Measurements from ENCODE around the gene TCFL5.
"Not testable (repeated sequence)": the region's sequence is repeated elsewhere in the genome, so short reads cannot be mapped to it uniquely, and the experiment has no call there.

Gene TCFL5

GRCh38 chr20:62876501-62876901 lies 14.9 kb upstream of the TCFL5 start:
- no peaks in the 10 kb centered on the region for H3K27me3 ChIP-seq (replicated peaks in 2 of 5; ENCODE audit: control insufficient read depth in 4 of 5, insufficient read depth in 5 of 5, low read length in 4 of 5)
- H3K36me3 ChIP-seq (ENCODE audit: control insufficient read depth in 4 of 4, insufficient read depth in 4 of 4, low read length in 3 of 4) = peaks cover 0 to 24% (median 16%) of the 10 kb centered on the region in 4 experiments
- no peak overlapping the region for H3K27ac ChIP-seq (ENCODE audit: insufficient read depth in 1 of 2, low read depth in 1 of 2, low read length in 2 of 2, poor library complexity in 1 of 2, severe bottlenecking in 2 of 2)
- DNase-seq = peak in 1 of 3 donors; percentile 18
- H3K9me3 ChIP-seq (ENCODE audit: control extremely low read depth in 1 of 5, control insufficient read depth in 4 of 5, insufficient read depth in 2 of 5, low read depth in 1 of 5, low read length in 4 of 5) = no peaks in the 10 kb centered on the region
- H3K4me3 ChIP-seq (ENCODE audit: control insufficient read depth in 1 of 7, extremely low read depth in 1 of 7, insufficient read depth in 4 of 7, low read depth in 2 of 7, low read length in 6 of 7) = no peak overlapping the region
- peaks cover 0 to 18% (median 5%) of the 10 kb centered on the region in 4 experiments for H3K4me1 ChIP-seq (ENCODE audit: control extremely low read depth in 1 of 4, control insufficient read depth in 4 of 4, insufficient read depth in 4 of 4, low read length in 3 of 4)
- 97% methylated on average over 9 of the region's 13 CpGs for WGBS (ENCODE audit: insufficient coverage)
- ChIA-PET POLR2A (interaction anchor here (0.6 kb wide), 1 partner anchor 12 kb away, joined by 4 read pairs; no protein-coding TSS in a partner anchor), CTCF (interaction anchor here (0.9 to 4.1 kb wide), 2 partner anchors 13 to 23 kb away, joined by 4 to 27 read pairs; no protein-coding TSS in a partner anchor)

GRCh38 chr20:62875419-62876361 lies 14.1 kb upstream of the TCFL5 start:
- Histone ChIP-seq H3K27ac (ENCODE audit: insufficient read depth in 1 of 2, low read depth in 1 of 2, low read length in 2 of 2, poor library complexity in 1 of 2, severe bottlenecking in 2 of 2) (peak overlapping the region in 1 of 2 experiments; percentile 25), H3K4me3 (ENCODE audit: control insufficient read depth in 1 of 7, extremely low read depth in 1 of 7, insufficient read depth in 4 of 7, low read depth in 2 of 7, low read length in 6 of 7) (no peak overlapping the region), H3K9me3 (ENCODE audit: control extremely low read depth in 1 of 5, control insufficient read depth in 4 of 5, insufficient read depth in 2 of 5, low read depth in 1 of 5, low read length in 4 of 5) (no peaks in the 10 kb centered on the region), H3K4me1 (ENCODE audit: control extremely low read depth in 1 of 4, control insufficient read depth in 4 of 4, insufficient read depth in 4 of 4, low read length in 3 of 4) (peaks cover 0 to 18% (median 5%) of the 10 kb centered on the region in 4 experiments), H3K27me3 (replicated peaks in 2 of 5; ENCODE audit: control insufficient read depth in 4 of 5, insufficient read depth in 5 of 5, low read length in 4 of 5) (peaks cover 0 to under 1% (median 0%) of the 10 kb centered on the region in 5 experiments), H3K36me3 (ENCODE audit: control insufficient read depth in 4 of 4, insufficient read depth in 4 of 4, low read length in 3 of 4) (peaks cover 0 to 17% (median 10%) of the 10 kb centered on the region in 4 experiments)
- DNase-seq = peak; percentile 42 to 71 (median 66)
- WGBS (ENCODE audit: insufficient coverage) = 65% methylated on average over 28 of the region's 34 CpGs
- CTCF ChIA-PET = interaction anchor here (0.6 to 4.1 kb wide), 8 partner anchors 9 to 37 kb away, joined by 3 to 27 read pairs (median 6); no protein-coding TSS in a partner anchor
- POLR2A ChIA-PET = interaction anchor here (0.6 kb wide), 1 partner anchor 11 kb away, joined by 4 read pairs; no protein-coding TSS in a partner anchor

DNA sequence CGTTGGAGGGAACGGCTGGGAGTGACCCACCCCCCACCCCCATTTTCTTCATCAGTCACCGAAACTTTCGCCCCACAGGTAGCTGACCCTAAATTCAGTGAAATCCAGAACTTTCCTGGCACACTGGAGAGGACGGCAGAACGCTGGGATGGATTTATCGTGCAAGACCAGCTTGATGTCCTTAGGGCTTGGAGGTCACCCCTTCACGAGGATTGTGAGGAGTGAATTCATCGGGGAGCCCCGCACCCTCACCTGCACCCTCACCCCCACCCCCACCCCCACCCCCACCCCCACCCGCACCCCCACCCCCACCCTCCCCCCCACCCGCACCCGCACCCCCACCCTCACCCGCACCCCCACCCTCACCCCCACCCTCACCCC lies 13.3 kb upstream of the TCFL5 start:
- CTCF ChIA-PET = interaction anchor here (0.6 to 4.1 kb wide), 7 partner anchors 10 to 37 kb away, joined by 3 to 27 read pairs (median 7); no protein-coding TSS in a partner anchor
- H3K9me3 ChIP-seq (ENCODE audit: control extremely low read depth in 1 of 5, control insufficient read depth in 4 of 5, insufficient read depth in 2 of 5, low read depth in 1 of 5, low read length in 4 of 5) = peaks cover 0 to 2% (median 0%) of the 10 kb centered on the region in 5 experiments
- H3K27ac ChIP-seq (ENCODE audit: insufficient read depth in 1 of 2, low read depth in 1 of 2, low read length in 2 of 2, poor library complexity in 1 of 2, severe bottlenecking in 2 of 2) = peak overlapping the region in 1 of 2 experiments; percentile 41
- whole genome bisulfite sequencing (ENCODE audit: insufficient coverage) = 91% methylated on average over 5 of the region's 14 CpGs
- H3K27me3 ChIP-seq (replicated peaks in 2 of 5; ENCODE audit: control insufficient read depth in 4 of 5, insufficient read depth in 5 of 5, low read length in 4 of 5) = peaks cover 0 to 2% (median 0%) of the 10 kb centered on the region in 5 experiments
- POLR2A ChIA-PET = no interaction called here
- no peak overlapping the region for H3K4me3 ChIP-seq (ENCODE audit: control insufficient read depth in 1 of 7, extremely low read depth in 1 of 7, insufficient read depth in 4 of 7, low read depth in 2 of 7, low read length in 6 of 7)
- peaks cover 0 to 10% (median 5%) of the 10 kb centered on the region in 4 experiments for H3K36me3 ChIP-seq (ENCODE audit: control insufficient read depth in 4 of 4, insufficient read depth in 4 of 4, low read length in 3 of 4)
- H3K4me1 ChIP-seq (ENCODE audit: control extremely low read depth in 1 of 4, control insufficient read depth in 4 of 4, insufficient read depth in 4 of 4, low read length in 3 of 4) = peaks cover 0 to 18% (median 5%) of the 10 kb centered on the region in 4 experiments
- no peak for DNase-seq

GRCh38 chr20:62873681-62874031 lies 12.0 kb upstream of the TCFL5 start:
- 0% methylated on average over 5 of the region's 15 CpGs for WGBS (ENCODE audit: insufficient coverage)
- POLR2A ChIA-PET; H3K9me3 ChIP-seq (ENCODE audit: control extremely low read depth in 1 of 5, control insufficient read depth in 4 of 5, insufficient read depth in 2 of 5, low read depth in 1 of 5, low read length in 4 of 5); H3K4me3 ChIP-seq (ENCODE audit: control insufficient read depth in 1 of 7, extremely low read depth in 1 of 7, insufficient read depth in 4 of 7, low read depth in 2 of 7, low read length in 6 of 7); H3K27me3 ChIP-seq (replicated peaks in 2 of 5; ENCODE audit: control insufficient read depth in 4 of 5, insufficient read depth in 5 of 5, low read length in 4 of 5); H3K36me3 ChIP-seq (ENCODE audit: control insufficient read depth in 4 of 4, insufficient read depth in 4 of 4, low read length in 3 of 4); H3K27ac ChIP-seq (ENCODE audit: insufficient read depth in 1 of 2, low read depth in 1 of 2, low read length in 2 of 2, poor library complexity in 1 of 2, severe bottlenecking in 2 of 2): not testable (repeated sequence)
- peaks cover 0 to 18% (median 5%) of the 10 kb centered on the region in 4 experiments for H3K4me1 ChIP-seq (ENCODE audit: control extremely low read depth in 1 of 4, control insufficient read depth in 4 of 4, insufficient read depth in 4 of 4, low read length in 3 of 4)
- DNase-seq = peak in 1 of 3 donors; percentile 35
- CTCF ChIA-PET = interaction anchor here (0.8 to 3.7 kb wide), 6 partner anchors 8 to 27 kb away, joined by 3 to 15 read pairs (median 4); no protein-coding TSS in a partner anchor

DNA sequence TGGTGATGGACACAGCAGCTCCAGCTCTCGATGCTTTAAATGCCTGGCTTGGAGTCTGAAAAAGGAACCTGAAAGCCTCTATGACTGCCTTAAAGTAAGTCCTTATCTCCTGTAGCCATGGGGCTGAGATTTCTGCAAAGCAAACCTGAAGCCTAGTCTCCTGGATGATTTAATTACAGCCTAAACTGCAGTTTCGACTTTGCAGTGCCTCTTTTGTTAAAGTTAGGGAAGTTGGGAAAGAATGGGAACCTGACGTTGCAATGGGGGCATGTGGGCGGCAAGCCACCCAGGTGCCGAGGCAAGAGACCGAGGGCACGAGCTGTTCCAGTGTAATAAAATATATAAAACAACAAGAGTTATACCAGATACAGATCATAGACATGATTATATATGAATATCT lies 11.7 kb upstream of the TCFL5 start:
- Histone ChIP-seq H3K27me3 (replicated peaks in 2 of 5; ENCODE audit: control insufficient read depth in 4 of 5, insufficient read depth in 5 of 5, low read length in 4 of 5) (peaks cover 0 to 2% (median 0%) of the 10 kb centered on the region in 5 experiments), H3K4me3 (ENCODE audit: control insufficient read depth in 1 of 7, extremely low read depth in 1 of 7, insufficient read depth in 4 of 7, low read depth in 2 of 7, low read length in 6 of 7) (no peak overlapping the region), H3K36me3 (ENCODE audit: control insufficient read depth in 4 of 4, insufficient read depth in 4 of 4, low read length in 3 of 4) (no peaks in the 10 kb centered on the region), H3K4me1 (ENCODE audit: control extremely low read depth in 1 of 4, control insufficient read depth in 4 of 4, insufficient read depth in 4 of 4, low read length in 3 of 4) (peaks cover 0 to 18% (median 5%) of the 10 kb centered on the region in 4 experiments), H3K9me3 (ENCODE audit: control extremely low read depth in 1 of 5, control insufficient read depth in 4 of 5, insufficient read depth in 2 of 5, low read depth in 1 of 5, low read length in 4 of 5) (peaks cover 0 to 2% (median 0%) of the 10 kb centered on the region in 5 experiments), H3K27ac (ENCODE audit: insufficient read depth in 1 of 2, low read depth in 1 of 2, low read length in 2 of 2, poor library complexity in 1 of 2, severe bottlenecking in 2 of 2) (no peak overlapping the region)
- DNase-seq = no peak
- CTCF ChIA-PET = interaction anchor here (0.8 to 3.7 kb wide), 6 partner anchors 9 to 28 kb away, joined by 3 to 15 read pairs (median 4); no protein-coding TSS in a partner anchor
- 69% methylated on average over 1 of the region's 7 CpGs for WGBS (ENCODE audit: insufficient coverage)
- POLR2A ChIA-PET = no interaction called here

- ChIA-PET CTCF (interaction anchor here (0.8 to 3.7 kb wide), 6 partner anchors 9 to 28 kb away, joined by 3 to 15 read pairs (median 4); no protein-coding TSS in a partner anchor), POLR2A (no interaction called here)
- no peaks in the 10 kb centered on the region for H3K36me3 ChIP-seq (ENCODE audit: control insufficient read depth in 4 of 4, insufficient read depth in 4 of 4, low read length in 3 of 4)
- H3K27me3 ChIP-seq (replicated peaks in 2 of 5; ENCODE audit: control insufficient read depth in 4 of 5, insufficient read depth in 5 of 5, low read length in 4 of 5) = peaks cover 0 to 2% (median 0%) of the 10 kb centered on the region in 5 experiments
- peaks cover 0 to 18% (median 5%) of the 10 kb centered on the region in 4 experiments for H3K4me1 ChIP-seq (ENCODE audit: control extremely low read depth in 1 of 4, control insufficient read depth in 4 of 4, insufficient read depth in 4 of 4, low read length in 3 of 4)
- peaks cover 0 to 2% (median 0%) of the 10 kb centered on the region in 5 experiments for H3K9me3 ChIP-seq (ENCODE audit: control extremely low read depth in 1 of 5, control insufficient read depth in 4 of 5, insufficient read depth in 2 of 5, low read depth in 1 of 5, low read length in 4 of 5)
- 100% methylated on average over 3 of the region's 6 CpGs for WGBS (ENCODE audit: insufficient coverage)
- H3K4me3 ChIP-seq (ENCODE audit: control insufficient read depth in 1 of 7, extremely low read depth in 1 of 7, insufficient read depth in 4 of 7, low read depth in 2 of 7, low read length in 6 of 7) = no peak overlapping the region
- no peak overlapping the region for H3K27ac ChIP-seq (ENCODE audit: insufficient read depth in 1 of 2, low read depth in 1 of 2, low read length in 2 of 2, poor library complexity in 1 of 2, severe bottlenecking in 2 of 2)
- no peak for DNase-seq
These were observed 11.2 kb upstream of the TCFL5 start for GRCh38 chr20:62872862-62873261.

Data from common myeloid progenitor, CD34-positive (primary cell).